Measurements from ENCODE around the gene MNX1. TPM values are rescaled to one million over a fixed set of nuclear protein-coding genes. Genes with fewer than 3 reads are reported as not detected.

Gene MNX1
- total and polyA plus RNA-seq, 9 donors, result not detected

GRCh38 chr7:157024716-157025115 is 14.3 kb upstream of the MNX1 start:
- Histone ChIP-seq H3K4me1 (ENCODE audit: insufficient read depth) (peaks cover 1% of the 10 kb centered on the region), H3K27ac (no peak overlapping the region), H3K4me3 (no peak overlapping the region), H3K27me3 (no peaks in the 10 kb centered on the region), H3K36me3 (no peaks in the 10 kb centered on the region), H3K9me3 (no peaks in the 10 kb centered on the region)
- 74 to 93% (median 80%) methylated on average over 3 of the region's 3 CpGs for WGBS, 3 donors
- no peak for TF ChIP-seq POLR2A (IDR thresholded peaks at IDR 0.05)
- no peak for TF ChIP-seq EP300 (IDR thresholded peaks at IDR 0.05)
- no peak for TF ChIP-seq CTCF (IDR thresholded peaks at IDR 0.05)
- no peak for DNase-seq
- intact Hi-C loops (cut with DNase I), result no loop called here

GRCh38 chr7:157023589-157023905 is 13.1 kb upstream of the MNX1 start:
- no peaks in the 10 kb centered on the region for H3K27me3 ChIP-seq
- no peaks in the 10 kb centered on the region for H3K9me3 ChIP-seq
- no peaks in the 10 kb centered on the region for H3K36me3 ChIP-seq
- TF ChIP-seq POLR2A (IDR thresholded peaks at IDR 0.05) (no peak), EP300 (IDR thresholded peaks at IDR 0.05) (no peak), CTCF (IDR thresholded peaks at IDR 0.05) (no peak)
- no peak overlapping the region for H3K27ac ChIP-seq
- DNase-seq, result no peak
- intact Hi-C loops (cut with DNase I), result no loop called here
- no peak overlapping the region for H3K4me3 ChIP-seq
- peaks cover 1% of the 10 kb centered on the region for H3K4me1 ChIP-seq (ENCODE audit: insufficient read depth)
- WGBS, 3 donors, result 3 to 9% (median 5%) methylated on average over 4 of the region's 4 CpGs

GRCh38 chr7:157022681-157023588 is 12.5 kb upstream of the MNX1 start:
- Histone ChIP-seq H3K27me3 (no peaks in the 10 kb centered on the region), H3K4me3 (no peak overlapping the region), H3K36me3 (no peaks in the 10 kb centered on the region), H3K4me1 (ENCODE audit: insufficient read depth) (peaks cover 1% of the 10 kb centered on the region), H3K27ac (no peak overlapping the region), H3K9me3 (no peaks in the 10 kb centered on the region)
- intact Hi-C loops (cut with DNase I), result no loop called here
- no peak for DNase-seq
- TF ChIP-seq EP300 (IDR thresholded peaks at IDR 0.05), result no peak
- no peak for TF ChIP-seq POLR2A (IDR thresholded peaks at IDR 0.05)
- no peak for TF ChIP-seq CTCF (IDR thresholded peaks at IDR 0.05)
- WGBS, 3 donors, result 9 to 11% (median 9%) methylated on average over 19 of the region's 19 CpGs

GRCh38 chr7:157021871-157022680 is 11.6 kb upstream of the MNX1 start:
- TF ChIP-seq CTCF (IDR thresholded peaks at IDR 0.05), result no peak
- TF ChIP-seq EP300 (IDR thresholded peaks at IDR 0.05), result no peak
- TF ChIP-seq POLR2A (IDR thresholded peaks at IDR 0.05), result no peak
- WGBS, 3 donors, result 4% methylated on average over 30 of the region's 30 CpGs
- Histone ChIP-seq H3K4me1 (ENCODE audit: insufficient read depth) (peaks cover 1% of the 10 kb centered on the region), H3K36me3 (no peaks in the 10 kb centered on the region), H3K9me3 (no peaks in the 10 kb centered on the region), H3K27ac (no peak overlapping the region), H3K4me3 (no peak overlapping the region), H3K27me3 (no peaks in the 10 kb centered on the region)
- no peak for DNase-seq
- intact Hi-C loops (cut with DNase I), result no loop called here
